Activated naive CD8-positive, alpha-beta T cell treated with anti-CD3 and anti-CD28 coated beads, Interleukin-2, amount 10 ng/mL, durations not matched to agents 7 days and 5 days (primary cell): ENCODE measurements around the gene TMEM158. TPM values are rescaled to one million over a fixed set of nuclear protein-coding genes. Genes with fewer than 3 reads are reported as not detected.

ENCODE experiments used
- ATAC-seq: fragments of 150-1000 bp; cut with Tn5 transposase; one replicate; pipeline ENCODE4 v1.10.0; 2021; ENCODE audit warnings: low read depth, moderate library complexity
- POLR2A ChIA-PET: fragments of 350-600 bp; sonication (Branson Sonifier 250); formaldehyde crosslinking; loops from one replicate; lab custom pipeline; 2021; ENCODE audit warnings: antibody characterized with exemption; lab: Charles Lee
- DNase-seq: peaks from one replicate; pipeline ENCODE4 v3.0.0; 2021
- H3K27ac Mint-ChIP-seq: one replicate; pipeline ENCODE4 v1.8.0; 2022; ENCODE audit warnings: mild to moderate bottlenecking, mixed read lengths
- H3K27me3 Mint-ChIP-seq: one replicate; pipeline ENCODE4 v1.8.0; 2022; ENCODE audit warnings: mild to moderate bottlenecking, moderate library complexity, mixed read lengths
- H3K36me3 Mint-ChIP-seq: one replicate; pipeline ENCODE4 v1.8.0; 2021; ENCODE audit warnings: mild to moderate bottlenecking, mixed read lengths
- H3K4me1 Mint-ChIP-seq: one replicate; pipeline ENCODE4 v1.8.0; 2021; ENCODE audit warnings: mixed read lengths
- H3K4me3 Mint-ChIP-seq: one replicate; pipeline ENCODE4 v1.8.0; 2022; ENCODE audit warnings: mild to moderate bottlenecking, moderate library complexity, mixed read lengths
- H3K9me3 Mint-ChIP-seq: one replicate; pipeline ENCODE4 v1.8.0; 2021; ENCODE audit warnings: mixed read lengths
- total RNA-seq, 2 experiments: library from RNA; stranded (reverse); gene quantifications; one replicate each; pipeline ENCODE4 v1.2.3, GENCODE V29; 2021

The TMEM158 gene
- total RNA-seq, 2 experiments from 2014 or later: not detected

DNA sequence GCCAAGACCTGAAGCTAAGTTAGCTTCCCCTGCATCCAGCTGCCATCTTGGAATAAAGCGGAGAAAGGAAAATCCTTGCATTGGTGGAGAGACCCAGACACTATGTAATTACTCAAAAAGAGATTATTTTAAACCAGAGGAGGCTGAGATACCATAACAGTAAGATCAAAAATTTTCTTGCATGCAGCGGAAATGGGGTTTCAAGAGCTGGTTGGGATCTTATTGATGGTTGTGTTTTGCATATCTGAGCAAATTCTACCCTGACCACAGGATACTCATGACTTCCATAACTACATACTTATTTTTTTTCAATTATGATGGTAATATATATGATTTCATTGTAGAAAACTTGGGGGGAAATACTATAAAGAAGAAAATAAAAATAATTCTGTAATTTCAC lies 17.5 kb downstream of the TMEM158 start:
- H3K27me3 Mint-ChIP-seq: peaks cover 28% of the 10 kb centered on the region
- H3K9me3 Mint-ChIP-seq: no peaks in the 10 kb centered on the region
- ATAC-seq (no peak), DNase-seq (no peak)
- H3K4me3 Mint-ChIP-seq: no peak overlapping the region
- POLR2A ChIA-PET: interaction anchor here (0.9 to 1.0 kb wide), 2 partner anchors 11 to 167 kb away, joined by 4 to 7 read pairs; no protein-coding TSS in a partner anchor
- H3K36me3 Mint-ChIP-seq: no peaks in the 10 kb centered on the region
- H3K27ac Mint-ChIP-seq: peak overlapping the region; percentile 60
- H3K4me1 Mint-ChIP-seq: peaks cover 10% of the 10 kb centered on the region

DNA sequence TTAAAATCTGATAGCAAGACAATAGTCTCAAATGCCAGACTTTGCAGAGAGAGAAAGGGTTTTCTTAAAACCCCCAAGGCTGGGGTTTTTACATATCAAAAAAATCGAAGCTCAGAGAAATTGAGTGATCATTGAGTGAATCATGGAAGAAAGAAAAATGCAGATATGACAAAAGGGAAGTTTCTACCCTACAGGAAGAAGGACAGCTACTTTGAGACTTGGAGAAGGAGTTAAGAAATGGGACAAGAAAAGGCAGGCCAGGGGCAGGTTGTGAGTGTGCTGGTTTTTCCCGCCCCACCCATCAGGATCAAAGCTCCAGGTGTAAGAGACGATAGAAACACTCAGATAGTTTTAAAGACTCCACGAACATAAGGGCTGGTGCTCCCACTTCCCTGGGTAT lies 18.6 kb downstream of the TMEM158 start:
- H3K4me3 Mint-ChIP-seq: no peak overlapping the region
- H3K9me3 Mint-ChIP-seq: no peaks in the 10 kb centered on the region
- DNase-seq (no peak), ATAC-seq (no peak)
- no peaks in the 10 kb centered on the region for H3K36me3 Mint-ChIP-seq
- H3K27ac Mint-ChIP-seq: no peak overlapping the region
- POLR2A ChIA-PET: no interaction called here
- peaks cover 33% of the 10 kb centered on the region for H3K27me3 Mint-ChIP-seq
- peaks cover 10% of the 10 kb centered on the region for H3K4me1 Mint-ChIP-seq

DNA sequence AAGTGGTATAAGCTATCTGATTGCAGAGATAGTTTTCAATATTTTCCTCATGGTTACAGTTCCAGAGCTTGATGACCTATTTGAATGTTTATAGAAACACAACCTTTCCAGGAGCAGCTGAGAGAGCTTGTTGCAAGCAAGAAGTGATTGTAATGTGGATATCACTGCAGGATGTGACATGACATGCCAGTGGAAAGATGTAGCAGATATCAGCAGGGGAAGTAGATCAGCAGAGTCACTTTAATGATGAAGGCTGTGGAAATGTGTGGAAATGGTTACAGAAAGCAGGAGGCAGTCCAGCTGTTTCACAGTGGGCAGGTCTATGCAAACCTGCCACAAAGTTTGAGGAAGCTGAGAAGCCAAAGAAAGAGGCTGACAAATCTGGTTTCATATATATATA lies 21.0 kb downstream of the TMEM158 start:
- Mint-ChIP-seq H3K9me3 (no peaks in the 10 kb centered on the region), H3K27ac (no peak overlapping the region), H3K27me3 (peaks cover 28% of the 10 kb centered on the region), H3K4me1 (peaks cover 6% of the 10 kb centered on the region), H3K36me3 (no peaks in the 10 kb centered on the region), H3K4me3 (no peak overlapping the region)
- DNase-seq (no peak), ATAC-seq (no peak)
- POLR2A ChIA-PET: no interaction called here

DNA sequence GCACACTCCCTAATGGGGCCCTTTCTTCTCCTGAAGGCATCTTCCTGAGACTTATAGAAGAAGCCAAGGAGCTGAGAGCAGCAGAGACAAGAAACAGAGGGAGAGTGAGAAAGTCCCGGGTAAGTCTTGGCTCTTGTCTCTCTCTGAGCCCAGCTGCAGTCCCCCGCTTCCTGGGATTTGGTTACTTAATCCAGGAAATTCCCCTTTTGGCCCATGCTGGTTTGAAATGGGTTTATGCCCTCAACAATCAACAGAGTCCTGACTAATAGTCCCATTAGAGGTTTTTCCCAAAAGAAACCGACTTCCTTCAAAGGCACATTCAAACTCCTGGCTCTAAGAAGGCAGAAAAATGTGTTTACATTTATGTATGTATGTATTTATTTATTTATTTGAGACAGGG lies 22.0 kb downstream of the TMEM158 start:
- Mint-ChIP-seq H3K27ac (no peak overlapping the region), H3K4me1 (peaks cover 6% of the 10 kb centered on the region), H3K27me3 (peaks cover 34% of the 10 kb centered on the region), H3K4me3 (no peak overlapping the region), H3K9me3 (no peaks in the 10 kb centered on the region), H3K36me3 (no peaks in the 10 kb centered on the region)
- no peak for DNase-seq
- POLR2A ChIA-PET: no interaction called here
- ATAC-seq: no peak

DNA sequence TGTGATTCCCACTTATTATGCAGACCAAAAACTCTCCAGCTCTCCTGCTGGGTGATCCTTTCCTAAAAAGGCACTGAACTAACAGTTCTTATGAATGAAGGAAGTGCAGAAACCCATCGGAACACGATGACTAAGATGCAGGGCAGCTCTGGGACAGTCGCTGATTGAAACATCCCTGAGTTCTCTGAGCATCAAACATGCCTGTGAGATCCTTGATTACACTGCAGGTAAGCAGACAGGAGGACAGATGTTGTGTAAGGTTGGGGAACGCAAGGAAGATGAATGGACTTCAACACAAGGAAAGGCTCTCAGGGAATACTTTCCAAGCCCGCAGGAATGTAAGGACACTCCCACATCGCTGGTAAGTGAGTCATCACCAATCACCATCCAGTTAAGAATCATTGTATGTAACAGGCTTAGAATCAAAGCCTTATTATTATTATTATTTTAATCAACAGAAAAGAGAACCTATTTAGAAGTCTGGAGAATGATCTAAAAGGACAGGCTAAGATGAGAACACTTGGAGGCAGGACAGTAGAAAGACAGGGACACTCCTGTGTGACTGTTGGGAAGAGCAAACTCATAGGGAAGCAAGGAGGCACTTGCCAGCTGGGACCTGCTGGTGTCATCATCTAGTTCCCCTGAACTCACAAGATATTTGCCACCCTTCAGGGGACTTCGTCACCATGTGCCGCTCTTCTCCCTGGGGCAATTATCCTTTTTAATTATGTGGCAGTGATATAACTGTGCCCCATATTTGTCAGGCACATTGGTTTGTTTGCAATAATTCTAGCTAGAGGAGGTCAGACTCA lies 26.0 kb downstream of the TMEM158 start:
- DNase-seq (no peak), ATAC-seq (no peak)
- H3K9me3 Mint-ChIP-seq: no peaks in the 10 kb centered on the region
- peaks cover 2% of the 10 kb centered on the region for H3K4me1 Mint-ChIP-seq
- POLR2A ChIA-PET: no interaction called here
- H3K27ac Mint-ChIP-seq: no peak overlapping the region
- peaks cover 57% of the 10 kb centered on the region for H3K27me3 Mint-ChIP-seq
- H3K36me3 Mint-ChIP-seq: no peaks in the 10 kb centered on the region
- no peak overlapping the region for H3K4me3 Mint-ChIP-seq

DNA sequence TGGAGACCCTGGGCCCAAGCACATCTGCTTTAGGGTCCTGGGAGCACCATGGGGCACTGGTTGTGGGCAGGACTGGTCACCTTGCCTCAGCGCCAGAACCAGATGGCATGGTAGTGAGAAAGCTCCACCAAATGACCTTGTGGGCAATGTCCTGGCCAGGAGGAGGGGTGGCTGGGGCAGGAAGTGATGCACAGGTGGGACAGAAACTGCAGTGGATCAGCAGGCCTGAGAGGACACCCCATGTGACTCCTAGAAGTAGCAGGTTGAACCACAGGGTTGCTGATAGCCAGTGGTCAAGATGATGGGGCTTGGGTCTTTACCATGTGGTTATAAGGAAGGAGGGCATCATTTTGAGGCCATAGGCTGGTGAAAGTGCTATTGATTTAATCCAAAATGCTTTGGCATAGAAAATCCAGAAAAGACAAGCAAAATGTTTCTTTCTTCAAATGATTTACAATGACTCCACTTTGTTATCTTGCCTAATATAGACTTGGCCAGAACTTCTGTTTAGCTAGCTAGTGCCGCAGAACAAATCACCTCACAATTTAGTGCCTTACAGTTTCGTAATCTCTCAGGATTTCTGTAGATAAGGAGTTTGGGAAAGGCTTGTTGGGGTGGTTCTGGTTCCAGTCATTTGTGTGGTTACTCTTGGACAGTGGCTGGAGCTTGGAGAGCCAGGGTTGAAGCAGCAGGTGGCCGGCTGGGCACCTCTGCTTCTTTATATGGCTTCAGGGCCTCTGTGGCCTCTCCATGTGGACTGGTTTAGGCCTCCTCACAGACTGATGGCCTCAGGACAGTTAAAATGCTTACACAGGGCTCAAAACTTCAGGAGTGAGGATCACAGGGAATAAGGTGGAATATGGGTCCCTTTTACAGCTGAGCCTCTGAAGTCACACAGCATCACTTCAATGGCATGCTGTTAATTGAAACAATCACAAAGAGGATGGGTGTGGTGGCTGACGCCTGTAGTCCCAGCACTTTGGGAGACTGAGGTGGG lies 27.5 kb downstream of the TMEM158 start:
- no peak overlapping the region for H3K4me3 Mint-ChIP-seq

DNA sequence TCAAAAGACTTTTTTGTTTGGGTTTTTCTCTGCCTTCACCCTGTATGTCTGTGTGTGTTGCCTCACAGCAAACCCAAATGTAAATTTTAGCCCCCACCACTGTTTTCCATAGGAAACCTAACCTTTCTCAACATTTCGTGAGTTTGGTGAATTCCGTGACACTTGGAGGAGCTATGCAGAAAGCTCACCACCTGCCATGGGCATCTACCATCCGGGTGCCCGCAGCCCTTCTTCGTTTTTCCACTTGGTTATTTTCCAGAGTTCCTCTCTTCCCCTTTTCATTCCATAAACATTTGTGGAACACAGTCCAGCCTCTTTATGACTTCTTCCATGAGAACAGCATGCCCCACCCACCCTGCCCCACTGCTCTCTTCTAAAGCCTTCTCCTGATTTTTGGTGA lies 31.3 kb downstream of the TMEM158 start:
- no peak for ATAC-seq
- Mint-ChIP-seq H3K9me3 (no peaks in the 10 kb centered on the region), H3K36me3 (no peaks in the 10 kb centered on the region), H3K27me3 (peaks cover 48% of the 10 kb centered on the region), H3K4me3 (no peak overlapping the region), H3K4me1 (peaks cover 11% of the 10 kb centered on the region), H3K27ac (no peak overlapping the region)
- DNase-seq: no peak
- POLR2A ChIA-PET: no interaction called here

More for the DNA sequence above, 27.5 kb downstream of the TMEM158 start:
- Mint-ChIP-seq H3K27me3 (peaks cover 47% of the 10 kb centered on the region), H3K36me3 (no peaks in the 10 kb centered on the region), H3K4me1 (peaks cover 2% of the 10 kb centered on the region), H3K27ac (no peak overlapping the region), H3K9me3 (no peaks in the 10 kb centered on the region)
- DNase-seq (no peak), ATAC-seq (no peak)
- POLR2A ChIA-PET: no interaction called here

DNA sequence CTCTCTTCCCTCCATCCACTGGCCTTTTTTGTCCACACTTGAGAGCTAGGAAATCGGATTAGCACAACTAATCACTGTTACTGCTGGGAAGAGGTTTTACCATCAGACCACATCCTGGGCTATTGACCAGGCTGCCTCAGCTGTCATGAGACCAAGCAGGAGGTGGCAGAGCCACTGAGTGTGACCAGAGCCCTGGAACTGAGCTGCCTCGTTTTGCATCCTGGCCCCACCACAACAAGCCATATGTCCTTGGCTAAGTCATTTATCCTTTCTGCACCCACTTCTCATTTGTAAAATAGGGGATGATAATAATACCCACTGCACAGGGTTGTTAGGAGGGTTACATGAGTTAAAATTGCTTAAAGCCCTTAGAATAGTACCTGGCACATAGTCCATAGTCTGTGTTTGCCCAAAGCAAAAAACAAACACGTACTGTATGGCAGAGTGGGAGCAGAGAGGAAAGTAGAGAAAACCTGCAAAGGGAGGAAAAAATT lies 34.1 kb downstream of the TMEM158 start:
- H3K9me3 Mint-ChIP-seq: no peaks in the 10 kb centered on the region
- DNase-seq: no peak
- no peak overlapping the region for H3K4me3 Mint-ChIP-seq
- POLR2A ChIA-PET: no interaction called here
- no peak for ATAC-seq
- H3K36me3 Mint-ChIP-seq: no peaks in the 10 kb centered on the region
- no peak overlapping the region for H3K27ac Mint-ChIP-seq
- peaks cover 30% of the 10 kb centered on the region for H3K4me1 Mint-ChIP-seq
- H3K27me3 Mint-ChIP-seq: peaks cover 27% of the 10 kb centered on the region

DNA sequence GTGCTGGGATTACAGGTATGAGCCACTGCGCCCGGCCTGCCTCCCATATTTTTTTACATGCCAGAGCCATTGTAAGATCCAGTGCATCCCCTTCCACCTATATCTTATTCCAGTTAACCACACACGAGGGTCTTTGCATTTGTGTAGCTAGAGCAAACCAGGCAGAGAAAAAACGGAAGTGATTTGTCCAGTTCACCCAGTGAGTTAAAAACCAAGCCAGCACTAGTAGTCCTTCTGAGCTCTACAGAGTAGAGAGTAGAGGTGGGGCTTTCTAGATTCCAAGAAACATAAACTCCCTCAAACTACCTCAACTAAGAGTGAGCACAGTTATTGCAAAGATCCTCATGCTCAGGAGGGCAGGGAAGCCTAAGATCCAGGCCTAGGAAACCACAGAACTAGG lies 34.7 kb downstream of the TMEM158 start:
- peaks cover 21% of the 10 kb centered on the region for H3K27me3 Mint-ChIP-seq
- ATAC-seq: no peak
- DNase-seq: no peak
- H3K4me1 Mint-ChIP-seq: peaks cover 32% of the 10 kb centered on the region
- no peaks in the 10 kb centered on the region for H3K36me3 Mint-ChIP-seq
- no peaks in the 10 kb centered on the region for H3K9me3 Mint-ChIP-seq
- no peak overlapping the region for H3K4me3 Mint-ChIP-seq
- POLR2A ChIA-PET: no interaction called here
- no peak overlapping the region for H3K27ac Mint-ChIP-seq

DNA sequence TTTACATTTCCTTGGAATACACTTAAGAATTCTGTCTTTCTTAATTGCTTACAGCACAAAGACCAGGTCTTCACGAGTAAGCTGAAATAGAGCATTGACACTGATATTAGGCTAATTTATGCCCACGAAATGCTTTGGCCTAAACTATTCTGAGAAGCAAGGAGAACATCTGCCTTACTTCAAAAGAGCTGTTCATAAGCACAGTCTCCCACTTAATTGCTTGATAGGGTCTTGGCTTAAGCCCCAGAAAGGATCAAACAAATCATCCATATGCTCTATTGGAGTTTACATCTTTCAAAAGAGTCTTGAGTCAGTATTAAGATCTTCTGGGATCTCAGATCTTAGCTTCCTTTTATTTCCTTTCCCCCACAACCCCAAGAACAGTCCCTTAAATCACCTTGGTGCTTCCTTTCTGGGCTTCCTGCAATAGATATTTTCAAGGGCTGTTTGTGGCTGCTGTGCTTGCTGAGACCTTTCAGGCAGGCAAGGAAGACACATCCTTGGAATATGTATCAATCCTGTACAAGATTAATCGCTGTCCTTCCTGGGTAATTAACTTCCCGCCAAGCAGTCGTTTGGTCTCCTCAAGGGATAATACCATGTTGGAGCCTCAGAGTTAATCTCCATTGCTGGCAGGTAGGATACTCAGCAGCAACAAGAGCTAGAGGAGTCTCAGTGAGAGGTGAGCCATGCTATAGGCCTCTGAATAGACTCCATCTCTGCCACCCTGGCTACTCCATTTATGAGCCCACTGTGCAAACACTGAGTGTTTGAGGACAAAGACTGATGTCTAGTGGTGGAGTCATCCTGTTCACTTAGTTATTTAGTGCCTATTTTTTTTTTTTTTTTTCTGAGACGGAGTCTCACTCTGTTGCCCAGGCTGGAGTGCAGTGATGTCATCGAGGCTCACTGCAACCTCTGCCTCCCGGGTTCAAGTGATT lies 37.1 kb downstream of the TMEM158 start:
- POLR2A ChIA-PET: no interaction called here
- Mint-ChIP-seq H3K27me3 (peaks cover 11% of the 10 kb centered on the region), H3K4me1 (peaks cover 40% of the 10 kb centered on the region), H3K27ac (no peak overlapping the region), H3K4me3 (no peak overlapping the region), H3K9me3 (no peaks in the 10 kb centered on the region), H3K36me3 (no peaks in the 10 kb centered on the region)
- ATAC-seq (no peak), DNase-seq (no peak)

DNA sequence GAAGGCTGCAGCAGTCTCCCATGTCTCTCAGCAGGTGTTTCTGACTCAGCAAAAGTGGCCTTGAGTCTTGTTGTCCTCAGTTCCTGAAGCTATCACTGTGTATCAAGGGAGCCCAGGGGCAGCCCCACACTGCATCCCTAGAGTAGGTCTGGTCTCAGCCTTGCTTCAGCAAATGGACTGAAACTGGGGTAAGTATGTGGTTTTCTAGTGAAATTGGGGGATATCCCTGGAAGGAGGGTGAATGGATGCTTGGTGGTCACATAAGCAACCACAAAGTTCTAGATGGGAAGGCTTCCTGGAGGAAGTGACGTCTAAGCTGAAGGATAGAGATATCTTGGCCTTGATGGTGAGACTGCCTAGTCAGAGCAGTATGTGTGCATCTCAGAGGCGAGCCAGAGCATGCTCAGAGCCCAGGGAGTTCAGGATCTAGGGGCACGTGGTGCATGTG lies 38.4 kb downstream of the TMEM158 start:
- H3K4me1 Mint-ChIP-seq: peaks cover 40% of the 10 kb centered on the region
- no peak overlapping the region for H3K27ac Mint-ChIP-seq
- DNase-seq: no peak
- H3K4me3 Mint-ChIP-seq: peak overlapping the region; percentile 46
- no peaks in the 10 kb centered on the region for H3K9me3 Mint-ChIP-seq
- H3K27me3 Mint-ChIP-seq: peaks cover 6% of the 10 kb centered on the region
- POLR2A ChIA-PET: interaction anchor here (0.6 kb wide), 1 partner anchor 86 kb away, joined by 5 read pairs; no protein-coding TSS in a partner anchor
- ATAC-seq: peak; percentile 60
- no peaks in the 10 kb centered on the region for H3K36me3 Mint-ChIP-seq

DNA sequence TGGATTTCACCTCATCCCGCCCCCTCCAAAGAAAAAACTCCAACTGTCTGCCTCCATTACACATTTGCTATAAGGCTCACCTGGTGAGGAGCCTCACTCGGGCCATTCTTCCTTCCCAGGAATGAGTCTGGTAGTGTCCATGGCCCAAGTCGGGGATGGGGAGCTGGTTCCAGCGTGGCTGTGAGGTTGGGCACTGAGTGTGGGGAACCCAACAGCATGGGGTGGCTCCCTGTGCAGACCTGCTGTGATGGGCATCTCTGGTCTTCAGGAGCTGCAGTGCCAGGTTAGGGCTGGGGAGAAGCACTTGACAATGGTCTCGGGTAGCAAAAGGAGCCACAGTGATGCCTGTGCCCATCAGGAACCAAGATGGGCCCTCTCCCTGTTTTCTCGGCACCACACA lies 39.2 kb downstream of the TMEM158 start:
- POLR2A ChIA-PET: no interaction called here
- no peak overlapping the region for H3K4me3 Mint-ChIP-seq
- peaks cover 36% of the 10 kb centered on the region for H3K4me1 Mint-ChIP-seq
- no peak for ATAC-seq
- H3K36me3 Mint-ChIP-seq: no peaks in the 10 kb centered on the region
- no peak for DNase-seq
- H3K27me3 Mint-ChIP-seq: peaks cover 5% of the 10 kb centered on the region
- no peaks in the 10 kb centered on the region for H3K9me3 Mint-ChIP-seq
- H3K27ac Mint-ChIP-seq: no peak overlapping the region
